Stimulated activated CD8-positive, alpha-beta memory T cell treated with anti-CD3 and anti-CD28 coated beads, Interleukin-2, amount 100 ng/mL, for 48 hours (primary cell): Measurements from ENCODE around the gene TRIM9.

Experiments
- DNase-seq, 2 donors: peaks; one replicate each; pipeline ENCODE4 v3.0.0-alpha.2; 2020; ENCODE audit warnings: low read depth in 2 of 2

The TRIM9 gene

GRCh38 chr14:51058382-51058781 lies 36.5 kb downstream of the TRIM9 start:
- DNase-seq, result no peak

DNA sequence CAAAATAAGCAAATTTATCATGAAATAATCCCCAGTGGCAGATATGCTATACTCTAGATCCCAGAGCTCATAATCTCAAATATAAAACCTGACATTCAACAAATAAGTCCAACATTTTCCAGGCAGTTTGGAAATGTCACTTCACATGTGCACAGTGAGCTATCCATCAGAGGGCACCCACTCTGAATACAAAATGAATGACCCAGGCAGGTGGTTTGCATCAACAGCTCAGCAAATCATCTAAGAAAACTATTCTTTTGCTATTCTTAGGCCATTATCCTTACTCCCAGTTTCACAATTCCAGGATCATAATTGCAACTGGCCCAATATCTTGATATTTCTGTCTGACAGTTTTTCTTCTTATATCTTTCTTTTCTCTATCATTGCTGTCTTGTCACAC lies 38.5 kb downstream of the TRIM9 start:
- no peak for DNase-seq

- DNase-seq, result no peak
These were observed 41.7 kb downstream of the TRIM9 start for GRCh38 chr14:51053157-51053556.

DNA sequence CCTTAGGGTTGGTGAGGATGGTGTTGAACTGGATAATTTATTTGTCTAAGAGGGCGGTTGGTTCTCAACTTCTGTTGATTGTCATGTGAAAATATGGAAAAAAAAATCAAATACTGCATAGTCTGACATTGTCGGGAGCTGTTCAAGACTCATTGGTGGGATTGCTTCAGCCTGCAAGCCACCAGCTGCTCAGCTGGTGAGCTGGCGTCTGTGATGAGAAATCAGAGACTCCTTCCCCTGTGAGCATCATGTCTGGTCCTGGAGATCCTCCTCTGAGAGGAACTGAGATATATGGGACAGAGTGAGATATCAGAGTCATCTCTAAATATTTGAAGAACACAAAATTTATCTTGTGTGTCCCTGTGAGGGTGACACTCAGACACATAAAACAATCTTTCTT lies 49.9 kb downstream of the TRIM9 start:
- DNase-seq, result no peak

- DNase-seq, result no peak
These were observed 53.0 kb downstream of the TRIM9 start for GRCh38 chr14:51041883-51042282.

DNA sequence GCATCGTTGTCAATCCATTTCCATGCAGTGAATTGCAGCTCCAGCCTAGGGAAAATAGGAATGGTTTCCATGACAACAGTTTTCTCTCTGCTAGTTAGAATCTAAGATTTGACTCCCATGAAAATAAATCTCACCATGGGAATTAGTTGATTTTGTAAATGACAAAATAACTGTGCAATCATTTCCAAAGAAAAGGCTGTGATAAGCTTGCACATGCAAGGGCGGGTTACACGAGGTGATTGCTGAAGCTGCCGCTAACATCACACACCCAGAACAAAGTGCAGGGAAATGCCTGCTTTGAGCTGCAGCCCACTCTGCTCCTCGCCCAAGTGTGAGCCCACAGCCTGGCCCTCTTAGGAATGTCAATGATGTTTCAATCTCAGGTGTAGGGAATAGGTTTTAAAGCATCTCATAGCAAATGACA lies 53.8 kb downstream of the TRIM9 start:
- no peak for DNase-seq

DNA sequence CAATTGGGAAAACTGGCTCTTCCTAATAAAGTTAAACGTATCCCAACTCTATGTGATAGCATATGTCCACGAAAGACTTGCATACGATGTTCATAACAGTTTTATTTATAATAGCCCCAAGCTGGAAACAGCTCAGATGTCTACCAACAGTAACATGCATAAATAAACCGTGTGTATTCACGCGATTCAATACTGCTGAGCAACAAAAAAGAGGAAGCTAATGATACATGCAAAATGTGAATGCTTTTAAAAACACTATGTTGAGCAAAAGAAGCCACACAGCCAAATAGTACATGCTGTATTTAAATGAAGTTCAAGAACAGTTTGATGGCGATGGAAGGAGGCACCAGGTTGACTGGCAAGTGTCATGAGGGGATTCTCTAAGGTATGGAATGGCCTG lies 55.7 kb downstream of the TRIM9 start:
- no peak for DNase-seq

DNA sequence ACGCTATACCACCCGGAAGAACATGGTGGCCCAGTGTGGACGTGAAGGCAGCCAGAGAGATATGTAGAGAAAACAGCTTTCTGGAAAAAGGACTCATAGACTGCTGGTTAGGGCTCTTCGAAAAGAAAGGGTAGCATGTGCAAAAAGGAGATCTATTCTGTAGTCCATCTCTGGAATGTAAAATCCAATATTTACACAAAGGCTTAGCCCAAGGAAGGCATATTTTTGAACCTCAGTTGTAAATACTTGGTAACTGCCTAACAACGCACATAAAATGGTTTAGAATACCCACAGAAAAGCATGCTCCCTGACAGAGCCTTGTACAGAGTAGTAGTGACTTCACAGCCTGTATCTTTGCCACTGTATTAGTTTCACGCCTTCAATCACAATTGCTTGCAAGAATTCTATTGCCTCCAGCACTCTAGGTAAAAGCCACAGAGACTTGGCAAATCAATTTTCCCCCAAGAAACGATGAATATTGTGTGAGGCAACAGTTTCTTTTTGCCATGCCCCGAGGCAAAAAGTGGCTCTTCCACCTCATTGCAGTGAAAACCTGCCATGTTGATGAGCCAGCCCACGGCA lies 59.2 kb downstream of the TRIM9 start:
- DNase-seq, result no peak

GRCh38 chr14:51028851-51029754 lies 65.8 kb downstream of the TRIM9 start:
- DNase-seq, result no peak

GRCh38 chr14:51028361-51028760 lies 66.5 kb downstream of the TRIM9 start:
- no peak for DNase-seq

GRCh38 chr14:51024377-51024776 lies 70.5 kb downstream of the TRIM9 start:
- DNase-seq, result no peak

- DNase-seq, result no peak
These were observed 70.9 kb downstream of the TRIM9 start for GRCh38 chr14:51023964-51024363.

- no peak for DNase-seq
These were observed 72.1 kb downstream of the TRIM9 start for GRCh38 chr14:51022769-51023168.

- no peak for DNase-seq
These were observed 74.7 kb downstream of the TRIM9 start for GRCh38 chr14:51020024-51020710.

DNA sequence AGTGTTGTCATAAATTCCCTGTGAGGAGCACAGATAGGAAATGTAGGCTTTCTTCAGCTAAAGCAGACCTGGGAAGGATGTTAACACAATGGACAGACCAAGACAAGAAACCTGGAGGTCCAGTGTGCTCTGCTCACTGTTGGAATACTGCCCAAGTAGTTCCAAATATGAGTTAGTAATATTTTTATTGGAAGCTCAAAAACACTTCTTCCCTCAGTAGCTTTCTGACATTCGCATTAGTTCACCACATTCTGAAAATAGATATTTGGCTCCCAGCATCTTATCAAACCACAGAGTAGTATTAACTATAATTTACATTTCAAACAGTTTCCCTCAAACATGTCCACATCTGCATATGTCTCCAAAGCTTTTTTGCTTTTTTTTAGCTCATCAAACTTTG lies 75.8 kb downstream of the TRIM9 start:
- DNase-seq, result no peak

GRCh38 chr14:51018521-51018920 lies 76.4 kb downstream of the TRIM9 start:
- no peak for DNase-seq

DNA sequence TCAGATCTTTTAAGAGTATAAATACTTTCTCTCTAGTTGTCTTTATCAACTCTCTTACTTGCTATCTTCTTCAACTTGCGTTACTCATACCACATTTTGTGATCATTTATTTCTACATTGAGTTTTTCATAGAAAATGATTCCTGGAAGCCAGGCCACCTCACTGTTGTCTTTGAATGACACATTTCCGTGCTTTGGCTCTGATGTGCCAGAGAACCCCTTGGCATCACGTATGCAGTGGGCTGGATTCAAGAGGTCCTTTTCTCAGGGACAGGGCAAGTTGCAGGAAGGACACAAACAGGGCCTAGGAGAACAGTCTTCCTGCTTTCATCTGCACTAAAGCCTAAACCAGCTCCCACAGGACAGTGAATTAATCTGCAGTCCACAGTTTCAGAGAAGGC lies 80.3 kb downstream of the TRIM9 start:
- no peak for DNase-seq

DNA sequence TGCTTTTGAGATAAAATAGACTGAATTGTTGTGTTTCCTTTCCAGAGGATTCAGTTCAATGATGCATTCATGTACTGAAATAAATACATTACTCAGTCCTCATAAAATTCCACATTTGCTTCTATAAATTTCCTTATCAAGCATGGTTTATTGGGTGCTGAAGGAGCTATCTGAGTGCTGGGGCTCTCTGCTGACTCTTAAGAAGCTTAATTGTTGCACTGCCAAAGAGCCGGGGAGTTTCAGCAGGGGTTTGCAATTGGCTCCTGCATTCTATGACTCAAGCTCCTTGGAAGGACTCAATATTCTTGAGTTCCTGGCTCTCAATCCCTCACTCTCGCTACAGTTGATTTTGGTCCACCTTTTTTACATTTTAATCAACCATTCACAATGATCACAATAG lies 80.8 kb downstream of the TRIM9 start:
- no peak for DNase-seq

DNA sequence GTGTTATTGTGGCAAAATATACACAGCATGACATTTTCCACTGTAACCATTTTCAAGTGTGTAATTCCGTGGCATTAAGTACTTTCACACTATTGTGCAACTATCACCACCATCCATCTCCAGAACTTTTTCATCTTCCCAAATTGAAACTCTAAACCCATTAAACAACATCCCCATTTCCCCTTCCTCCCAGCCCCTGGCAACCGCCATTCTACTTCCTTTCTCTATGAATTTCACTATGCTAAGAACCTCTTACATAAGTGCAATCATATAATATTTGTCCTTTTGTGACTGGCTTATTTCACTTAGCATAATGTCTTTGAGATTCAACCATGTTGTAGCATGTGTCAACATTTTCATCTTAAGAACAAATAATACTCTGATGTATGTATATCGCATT lies 82.8 kb downstream of the TRIM9 start:
- DNase-seq, result no peak

- DNase-seq, result no peak
These were observed 86.5 kb downstream of the TRIM9 start for GRCh38 chr14:51008446-51008845.

DNA sequence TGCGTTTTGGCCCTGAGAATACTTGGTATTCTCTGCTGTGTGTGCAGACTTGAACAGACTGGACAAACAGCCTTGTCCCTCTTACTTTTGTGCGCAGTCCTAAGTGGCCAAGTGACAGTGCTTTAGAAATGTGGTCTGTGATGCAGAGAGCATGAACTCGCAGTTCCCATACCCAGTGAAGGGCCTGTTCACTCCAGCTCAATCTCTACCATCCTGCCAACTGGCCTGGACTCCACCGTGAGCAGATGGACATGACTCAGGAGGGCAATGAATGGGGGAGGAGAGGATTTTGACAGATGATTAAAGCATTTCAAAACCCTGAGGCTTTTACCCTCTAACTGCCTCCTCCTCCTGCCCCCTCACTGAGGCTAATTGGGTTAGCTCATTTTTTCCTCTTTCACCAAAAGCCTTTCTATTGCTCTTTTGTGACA lies 88.1 kb downstream of the TRIM9 start:
- no peak for DNase-seq

GRCh38 chr14:51006324-51006723 lies 88.6 kb downstream of the TRIM9 start:
- no peak for DNase-seq
